ENCODE measurements around the gene CALB2. TPM values are rescaled to one million over a fixed set of nuclear protein-coding genes. Genes with fewer than 3 reads are reported as not detected.

Gene CALB2
- total RNA-seq, 1 donor: 1.1 TPM

DNA sequence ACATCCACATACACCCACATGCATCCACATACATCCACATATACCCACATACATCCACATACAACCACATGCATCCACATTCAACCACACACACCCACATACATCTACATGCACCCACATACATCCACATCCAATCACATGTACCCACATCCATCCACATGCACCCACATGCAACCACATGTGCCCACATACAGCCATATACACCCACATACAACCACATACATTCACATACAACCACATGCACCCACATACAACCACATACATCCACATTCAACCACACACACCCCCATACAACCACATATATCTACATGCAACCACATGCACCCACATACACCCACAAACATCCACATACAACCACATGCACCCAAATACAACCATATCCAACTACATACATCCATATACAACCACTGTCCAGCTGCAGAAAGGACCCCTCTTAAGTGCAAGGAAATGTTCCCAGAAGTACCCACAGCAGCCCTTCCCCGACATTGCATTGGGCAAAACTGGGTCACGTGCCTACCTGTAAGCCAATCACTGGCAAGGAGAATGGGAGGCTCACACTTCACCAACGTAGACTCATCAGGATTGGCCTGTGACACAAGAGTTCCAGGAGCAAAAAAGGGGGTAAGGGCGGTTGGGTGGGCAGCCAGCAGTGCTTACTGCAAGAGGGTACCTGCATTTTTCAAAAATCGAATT lies 18.1 kb downstream of the CALB2 start:
- Histone ChIP-seq H3K9me3 (ENCODE audit: low read depth, low read length) (no peaks in the 10 kb centered on the region), H3K27me3 (ENCODE audit: insufficient read depth, low read length) (no peaks in the 10 kb centered on the region), H3K4me1 (ENCODE audit: insufficient read depth, low read length) (no peaks in the 10 kb centered on the region), H3K79me2 (ENCODE audit: insufficient read depth, low read length) (no peaks in the 10 kb centered on the region), H3K4me3 (ENCODE audit: insufficient read depth, low read length) (no peak overlapping the region), H2AFZ (ENCODE audit: low read length) (no peak overlapping the region), H3K36me3 (ENCODE audit: insufficient read depth, low read length) (no peaks in the 10 kb centered on the region), H3K27ac (ENCODE audit: low read depth, low read length) (no peak overlapping the region), H4K20me1 (ENCODE audit: insufficient read depth, low read length) (no peaks in the 10 kb centered on the region), H3K4me2 (ENCODE audit: insufficient read depth, low read length) (no peak overlapping the region)
- no peak for DNase-seq (ENCODE audit: insufficient read length, low spot score, missing footprints)
- TF ChIP-seq, protein P1, sequence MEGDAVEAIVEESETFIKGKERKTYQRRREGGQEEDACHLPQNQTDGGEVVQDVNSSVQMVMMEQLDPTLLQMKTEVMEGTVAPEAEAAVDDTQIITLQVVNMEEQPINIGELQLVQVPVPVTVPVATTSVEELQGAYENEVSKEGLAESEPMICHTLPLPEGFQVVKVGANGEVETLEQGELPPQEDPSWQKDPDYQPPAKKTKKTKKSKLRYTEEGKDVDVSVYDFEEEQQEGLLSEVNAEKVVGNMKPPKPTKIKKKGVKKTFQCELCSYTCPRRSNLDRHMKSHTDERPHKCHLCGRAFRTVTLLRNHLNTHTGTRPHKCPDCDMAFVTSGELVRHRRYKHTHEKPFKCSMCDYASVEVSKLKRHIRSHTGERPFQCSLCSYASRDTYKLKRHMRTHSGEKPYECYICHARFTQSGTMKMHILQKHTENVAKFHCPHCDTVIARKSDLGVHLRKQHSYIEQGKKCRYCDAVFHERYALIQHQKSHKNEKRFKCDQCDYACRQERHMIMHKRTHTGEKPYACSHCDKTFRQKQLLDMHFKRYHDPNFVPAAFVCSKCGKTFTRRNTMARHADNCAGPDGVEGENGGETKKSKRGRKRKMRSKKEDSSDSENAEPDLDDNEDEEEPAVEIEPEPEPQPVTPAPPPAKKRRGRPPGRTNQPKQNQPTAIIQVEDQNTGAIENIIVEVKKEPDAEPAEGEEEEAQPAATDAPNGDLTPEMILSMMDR (IDR thresholded peaks at IDR 0.05; ENCODE audit: extremely low read depth, low read depth, low read length): no peak

DNA sequence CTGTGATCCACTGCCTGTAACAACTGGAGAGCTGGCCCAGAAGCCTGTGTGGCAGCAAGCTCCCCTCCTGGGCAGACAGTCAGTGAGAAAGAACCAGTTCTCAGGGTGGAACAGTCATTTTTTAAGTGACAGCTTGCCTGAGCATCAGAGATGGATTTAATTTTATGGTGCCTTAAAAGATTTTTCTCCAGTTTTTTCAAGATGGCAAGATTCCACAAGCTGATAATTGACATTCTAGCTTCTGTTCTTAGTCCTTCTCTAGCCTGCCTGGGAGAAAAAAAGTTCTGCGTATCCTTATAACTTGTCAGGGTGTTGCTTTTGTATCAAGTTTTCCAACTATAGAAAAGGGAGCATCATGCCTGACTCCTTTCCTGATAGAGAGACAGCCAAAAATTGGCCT lies 21.2 kb downstream of the CALB2 start:
- Histone ChIP-seq H3K4me3 (ENCODE audit: insufficient read depth, low read length) (no peak overlapping the region), H3K4me2 (ENCODE audit: insufficient read depth, low read length) (no peak overlapping the region), H4K20me1 (ENCODE audit: insufficient read depth, low read length) (no peaks in the 10 kb centered on the region), H3K79me2 (ENCODE audit: insufficient read depth, low read length) (no peaks in the 10 kb centered on the region), H3K9me3 (ENCODE audit: low read depth, low read length) (no peaks in the 10 kb centered on the region), H2AFZ (ENCODE audit: low read length) (no peak overlapping the region), H3K27ac (ENCODE audit: low read depth, low read length) (no peak overlapping the region), H3K27me3 (ENCODE audit: insufficient read depth, low read length) (no peaks in the 10 kb centered on the region), H3K4me1 (ENCODE audit: insufficient read depth, low read length) (no peaks in the 10 kb centered on the region), H3K36me3 (ENCODE audit: insufficient read depth, low read length) (no peaks in the 10 kb centered on the region)
- no peak for DNase-seq (ENCODE audit: insufficient read length, low spot score, missing footprints)
- TF ChIP-seq, protein P1 (IDR thresholded peaks at IDR 0.05; ENCODE audit: extremely low read depth, low read depth, low read length): no peak

DNA sequence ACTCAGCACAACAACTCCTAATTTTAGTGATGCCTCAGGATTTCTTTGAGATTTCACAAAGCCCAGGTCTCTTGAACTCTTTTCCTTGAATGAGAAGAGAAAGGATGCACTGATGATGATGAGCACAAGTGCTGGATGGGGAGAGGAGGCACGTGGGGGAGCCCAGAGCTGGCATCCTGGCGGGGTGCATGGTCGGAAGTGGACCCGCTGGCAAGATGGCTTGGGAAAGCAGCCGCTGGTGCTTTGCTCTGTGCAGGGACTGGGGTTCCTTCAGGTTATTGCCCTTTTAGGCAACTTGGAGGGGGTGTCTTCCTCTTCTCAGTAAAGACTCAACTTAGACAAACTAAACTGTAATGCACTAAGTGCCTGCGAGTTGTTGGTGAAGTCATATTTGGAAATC lies 22.3 kb downstream of the CALB2 start:
- Histone ChIP-seq H3K79me2 (ENCODE audit: insufficient read depth, low read length) (no peaks in the 10 kb centered on the region), H3K27ac (ENCODE audit: low read depth, low read length) (no peak overlapping the region), H3K9me3 (ENCODE audit: low read depth, low read length) (no peaks in the 10 kb centered on the region), H3K4me3 (ENCODE audit: insufficient read depth, low read length) (no peak overlapping the region), H4K20me1 (ENCODE audit: insufficient read depth, low read length) (no peaks in the 10 kb centered on the region), H3K27me3 (ENCODE audit: insufficient read depth, low read length) (no peaks in the 10 kb centered on the region), H3K36me3 (ENCODE audit: insufficient read depth, low read length) (no peaks in the 10 kb centered on the region), H3K4me1 (ENCODE audit: insufficient read depth, low read length) (no peaks in the 10 kb centered on the region), H2AFZ (ENCODE audit: low read length) (no peak overlapping the region), H3K4me2 (ENCODE audit: insufficient read depth, low read length) (no peak overlapping the region)
- TF ChIP-seq, protein P1 (IDR thresholded peaks at IDR 0.05; ENCODE audit: extremely low read depth, low read depth, low read length): no peak
- DNase-seq (ENCODE audit: insufficient read length, low spot score, missing footprints): no peak

DNA sequence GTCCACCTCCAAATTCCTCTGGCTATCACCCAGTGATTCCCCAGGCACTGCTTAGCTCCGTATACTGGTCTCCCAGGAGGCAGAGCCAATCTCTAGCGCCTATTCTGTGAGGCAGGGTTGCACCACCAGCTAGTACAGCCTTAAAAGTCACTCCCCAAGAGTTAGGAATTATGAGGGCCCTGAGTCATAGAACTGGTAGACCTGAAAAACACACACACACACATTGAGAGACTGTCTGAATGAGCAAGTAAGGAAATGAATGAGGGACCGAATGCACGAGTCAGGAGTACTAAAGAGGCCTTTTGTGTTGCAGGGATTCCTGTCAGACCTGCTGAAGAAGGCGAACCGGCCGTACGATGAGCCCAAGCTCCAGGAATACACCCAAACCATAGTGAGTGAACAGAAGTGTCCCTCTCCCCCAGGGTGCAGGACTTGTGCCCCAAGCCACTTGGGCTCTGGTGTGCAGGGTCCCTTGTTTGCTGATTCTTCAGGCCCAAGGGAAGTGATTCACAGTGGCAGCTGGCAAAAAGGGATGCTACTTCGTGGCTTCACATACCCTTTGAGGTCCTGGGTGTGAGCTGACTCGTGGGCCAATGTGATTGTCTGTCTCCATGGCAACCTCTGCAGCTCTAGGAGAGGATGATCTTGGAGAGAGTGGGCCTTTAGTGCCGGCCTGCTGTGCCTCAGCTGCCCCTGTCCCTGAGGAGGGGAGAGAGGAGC lies 24.7 kb downstream of the CALB2 start:
- H3K36me3 ChIP-seq (ENCODE audit: insufficient read depth, low read length): no peaks in the 10 kb centered on the region
- H4K20me1 ChIP-seq (ENCODE audit: insufficient read depth, low read length): no peaks in the 10 kb centered on the region
- no peak overlapping the region for H3K4me2 ChIP-seq (ENCODE audit: insufficient read depth, low read length)
- H3K27ac ChIP-seq (ENCODE audit: low read depth, low read length): no peak overlapping the region
- H3K79me2 ChIP-seq (ENCODE audit: insufficient read depth, low read length): no peaks in the 10 kb centered on the region
- no peaks in the 10 kb centered on the region for H3K9me3 ChIP-seq (ENCODE audit: low read depth, low read length)
- DNase-seq (ENCODE audit: insufficient read length, low spot score, missing footprints): no peak
- H3K27me3 ChIP-seq (ENCODE audit: insufficient read depth, low read length): no peaks in the 10 kb centered on the region
- no peak overlapping the region for H3K4me3 ChIP-seq (ENCODE audit: insufficient read depth, low read length)
- TF ChIP-seq, protein P1 (IDR thresholded peaks at IDR 0.05; ENCODE audit: extremely low read depth, low read depth, low read length): no peak
- H3K4me1 ChIP-seq (ENCODE audit: insufficient read depth, low read length): no peaks in the 10 kb centered on the region
- H2AFZ ChIP-seq (ENCODE audit: low read length): no peak overlapping the region
